ENCODE measurements around the gene DGCR6L.
"Not testable (repeated sequence)": the region's sequence is repeated elsewhere in the genome, so short reads cannot be mapped to it uniquely, and the experiment has no call there.

DNA sequence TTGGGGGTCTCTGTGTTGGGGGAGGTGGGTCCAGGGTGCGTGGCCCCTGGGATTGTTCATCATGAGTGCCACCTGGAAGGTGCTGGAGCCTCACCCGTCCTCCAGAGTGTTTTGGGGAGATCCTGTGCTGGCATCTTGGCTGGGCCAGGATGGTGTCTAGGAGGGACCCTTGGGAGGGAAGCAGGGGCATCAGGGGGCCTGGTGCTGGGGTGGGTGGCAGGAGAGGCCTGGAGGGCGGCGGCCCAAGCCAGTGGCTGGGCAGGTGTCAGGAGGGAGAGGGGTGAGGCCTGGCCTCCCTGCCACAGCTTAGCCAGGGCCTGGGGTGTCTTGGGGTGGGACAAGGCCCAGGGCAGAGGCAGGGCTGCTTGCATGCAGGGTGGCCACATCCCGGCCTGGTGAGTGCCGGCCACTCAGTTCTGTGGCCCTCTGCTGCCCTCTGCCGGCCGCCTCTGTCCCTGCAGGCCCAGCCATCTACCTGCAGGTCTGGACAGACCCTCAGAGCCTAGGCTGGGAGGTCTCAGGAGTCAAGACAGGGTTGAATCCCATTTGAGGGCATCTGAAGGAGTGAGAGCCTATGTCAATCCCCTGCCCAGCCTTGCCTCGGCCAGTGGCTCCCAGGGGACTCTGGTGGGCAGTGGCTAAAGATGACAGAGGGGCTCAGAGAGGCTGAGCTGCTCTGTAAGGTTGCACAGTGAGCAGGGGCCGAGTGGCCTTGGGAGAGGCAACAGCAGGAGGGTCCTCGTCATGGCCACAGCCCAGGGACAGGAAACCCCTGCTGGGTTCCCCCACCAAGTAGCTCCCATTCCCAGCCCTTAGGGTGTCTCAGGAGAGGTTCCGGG, 34.2 kb downstream of the DGCR6L start:
- TF ChIP-seq, protein P1, sequence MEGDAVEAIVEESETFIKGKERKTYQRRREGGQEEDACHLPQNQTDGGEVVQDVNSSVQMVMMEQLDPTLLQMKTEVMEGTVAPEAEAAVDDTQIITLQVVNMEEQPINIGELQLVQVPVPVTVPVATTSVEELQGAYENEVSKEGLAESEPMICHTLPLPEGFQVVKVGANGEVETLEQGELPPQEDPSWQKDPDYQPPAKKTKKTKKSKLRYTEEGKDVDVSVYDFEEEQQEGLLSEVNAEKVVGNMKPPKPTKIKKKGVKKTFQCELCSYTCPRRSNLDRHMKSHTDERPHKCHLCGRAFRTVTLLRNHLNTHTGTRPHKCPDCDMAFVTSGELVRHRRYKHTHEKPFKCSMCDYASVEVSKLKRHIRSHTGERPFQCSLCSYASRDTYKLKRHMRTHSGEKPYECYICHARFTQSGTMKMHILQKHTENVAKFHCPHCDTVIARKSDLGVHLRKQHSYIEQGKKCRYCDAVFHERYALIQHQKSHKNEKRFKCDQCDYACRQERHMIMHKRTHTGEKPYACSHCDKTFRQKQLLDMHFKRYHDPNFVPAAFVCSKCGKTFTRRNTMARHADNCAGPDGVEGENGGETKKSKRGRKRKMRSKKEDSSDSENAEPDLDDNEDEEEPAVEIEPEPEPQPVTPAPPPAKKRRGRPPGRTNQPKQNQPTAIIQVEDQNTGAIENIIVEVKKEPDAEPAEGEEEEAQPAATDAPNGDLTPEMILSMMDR (conservative IDR thresholded peaks at IDR 0.05): peak; percentile 74
- TF ChIP-seq ZFX (IDR thresholded peaks at IDR 0.05): not testable (repeated sequence)
